Esophagus squamous epithelium (tissue), 5 donors: Measurements from ENCODE around the gene BIRC6. TPM values are rescaled to one million over a fixed set of nuclear protein-coding genes. Genes with fewer than 3 reads are reported as not detected.
"Not testable (repeated sequence)": the region's sequence is repeated elsewhere in the genome, so short reads cannot be mapped to it uniquely, and the experiment has no call there.

Source experiments
- DNase-seq: peaks from one replicate; lab custom pipeline; 2025; lab: John Stamatoyannopoulos, UW
- H3K27ac ChIP-seq, 4 donors: fragments of 200-600 bp; sonication (generic); one replicate each; pipeline ENCODE4 v1.5.1; 2016 to 2019; ENCODE audit warnings: mild to moderate bottlenecking in 1 of 4
- H3K27me3 ChIP-seq, 4 donors: fragments of 200-600 bp; sonication (generic); 1 replicate in 3 of 4; 2 replicates in 1 of 4; pipeline versions ENCODE4 v1.5.1 to v1.6.0; 2017 to 2021; ENCODE audit warnings: antibody characterized with exemption in 1 of 4
- H3K36me3 ChIP-seq, 3 donors: fragments of 200-600 bp; sonication (generic); one replicate each; pipeline ENCODE4 v1.5.1; 2016 to 2019
- H3K4me1 ChIP-seq, 3 donors: fragments of 200-600 bp; sonication (generic); one replicate each; pipeline ENCODE4 v1.5.1; 2017 to 2019
- H3K4me3 ChIP-seq, 4 donors: fragments of 200-600 bp; sonication (generic); 1 replicate in 3 of 4; 2 replicates in 1 of 4; pipeline ENCODE4 v1.5.1; 2016 to 2019; ENCODE audit warnings: mild to moderate bottlenecking in 2 of 4, moderate library complexity in 1 of 4
- H3K9me3 ChIP-seq, 3 donors: fragments of 200-600 bp; sonication (generic); one replicate each; pipeline ENCODE4 v1.5.1; 2016 to 2019
- POLR2A ChIP-seq, 4 donors: fragments of 450-650 bp; IDR thresholded peaks; one replicate each; pipeline ENCODE4 v1.6.1; 2017; ENCODE audit warnings: antibody characterized with exemption in 4 of 4, mild to moderate bottlenecking in 4 of 4, moderate library complexity in 3 of 4
- WGBS, 2 donors: methylation state at CpG; one replicate each; pipeline ENCODE4 v1.1.5; 2018; 5-methylcytosine and 5-hydroxymethylcytosine counted together
- intact Hi-C: fragments of 100-400 bp; cut with DNase I; formaldehyde crosslinking; loops from one replicate; pipeline ENCODE4 v1.15.0; 2022
- total RNA-seq, 4 donors: library from RNA; depleted of rRNA; stranded (reverse); fragments of >200 nt; gene quantifications; one replicate each; pipeline ENCODE4 v1.1.0, GENCODE V29; 2016
- TF ChIP-seq, protein P1 (sequence below), 6 experiments: fragments of 450-650 bp in 4 of 6; fragments of 200-600 bp in 2 of 6; sonication (generic) in 2 of 6; IDR thresholded peaks; one replicate each; pipeline ENCODE4 v1.5.1; 2016 to 2019; ENCODE audit warnings: antibody characterized with exemption in 6 of 6, mild to moderate bottlenecking in 4 of 6, moderate library complexity in 4 of 6
- donor health status: DM: yes; HTN: yes; CAD: no.

Gene BIRC6
- total RNA-seq, 4 donors from 2014 or later, result 56.7 to 120 (median 76.6) TPM

DNA sequence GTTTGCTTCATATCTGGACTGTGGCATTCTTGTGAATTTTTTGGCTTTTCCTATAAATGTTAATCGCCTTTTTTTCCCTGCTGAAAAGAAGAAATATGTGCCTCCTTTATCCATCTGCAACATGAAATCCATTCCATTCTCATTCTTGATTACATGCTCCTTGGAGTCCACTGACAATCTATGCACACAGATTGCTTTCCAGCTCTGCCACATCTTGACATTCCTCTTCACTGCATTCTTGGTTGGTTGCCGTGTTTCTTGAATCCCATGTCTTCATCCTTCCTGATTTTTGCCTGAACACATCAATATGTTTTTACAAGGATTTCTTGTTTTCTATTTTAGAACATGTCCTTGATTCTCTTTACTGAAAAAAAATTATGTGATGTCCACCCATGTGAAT, 26.7 kb upstream of the BIRC6 start:
- no peak for TF ChIP-seq POLR2A (IDR thresholded peaks at IDR 0.05)
- TF ChIP-seq, protein P1, sequence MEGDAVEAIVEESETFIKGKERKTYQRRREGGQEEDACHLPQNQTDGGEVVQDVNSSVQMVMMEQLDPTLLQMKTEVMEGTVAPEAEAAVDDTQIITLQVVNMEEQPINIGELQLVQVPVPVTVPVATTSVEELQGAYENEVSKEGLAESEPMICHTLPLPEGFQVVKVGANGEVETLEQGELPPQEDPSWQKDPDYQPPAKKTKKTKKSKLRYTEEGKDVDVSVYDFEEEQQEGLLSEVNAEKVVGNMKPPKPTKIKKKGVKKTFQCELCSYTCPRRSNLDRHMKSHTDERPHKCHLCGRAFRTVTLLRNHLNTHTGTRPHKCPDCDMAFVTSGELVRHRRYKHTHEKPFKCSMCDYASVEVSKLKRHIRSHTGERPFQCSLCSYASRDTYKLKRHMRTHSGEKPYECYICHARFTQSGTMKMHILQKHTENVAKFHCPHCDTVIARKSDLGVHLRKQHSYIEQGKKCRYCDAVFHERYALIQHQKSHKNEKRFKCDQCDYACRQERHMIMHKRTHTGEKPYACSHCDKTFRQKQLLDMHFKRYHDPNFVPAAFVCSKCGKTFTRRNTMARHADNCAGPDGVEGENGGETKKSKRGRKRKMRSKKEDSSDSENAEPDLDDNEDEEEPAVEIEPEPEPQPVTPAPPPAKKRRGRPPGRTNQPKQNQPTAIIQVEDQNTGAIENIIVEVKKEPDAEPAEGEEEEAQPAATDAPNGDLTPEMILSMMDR (IDR thresholded peaks at IDR 0.05), result no peak
- no peaks in the 10 kb centered on the region for H3K9me3 ChIP-seq
- H3K27me3 ChIP-seq, result no peaks in the 10 kb centered on the region
- no peak overlapping the region for H3K4me3 ChIP-seq
- WGBS, 2 donors, result 87 to 90% methylated on average over 2 of the region's 2 CpGs
- H3K27ac ChIP-seq, result no peak overlapping the region
- no peaks in the 10 kb centered on the region for H3K4me1 ChIP-seq
- DNase-seq, result no peak
- H3K36me3 ChIP-seq, result no peaks in the 10 kb centered on the region
- intact Hi-C loops, result no loop called here

DNA sequence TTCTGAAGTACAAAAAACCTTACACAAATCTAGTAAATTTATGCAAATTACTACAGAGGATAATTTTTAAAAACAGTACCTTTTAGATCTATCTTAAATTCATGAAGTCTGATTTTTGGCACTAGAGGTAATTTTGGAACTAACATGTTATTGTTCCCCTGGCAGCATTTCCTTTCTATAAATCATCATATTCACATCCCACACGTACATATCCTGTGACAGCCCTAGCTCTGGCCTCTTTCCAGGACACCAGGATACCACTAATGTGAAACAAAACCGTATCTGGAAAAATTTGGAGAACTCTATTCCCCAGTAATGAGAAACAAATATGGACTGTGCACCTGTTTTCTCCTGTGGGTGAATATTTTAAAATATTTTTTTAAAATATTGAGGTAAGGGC, 14.0 kb upstream of the BIRC6 start:
- intact Hi-C loops, result no loop called here
- Histone ChIP-seq H3K4me1 (no peaks in the 10 kb centered on the region), H3K27ac (no peak overlapping the region), H3K27me3 (no peaks in the 10 kb centered on the region), H3K36me3 (no peaks in the 10 kb centered on the region), H3K4me3 (peak overlapping the region in 2 of 4 donors; percentile 18 to 20), H3K9me3 (no peaks in the 10 kb centered on the region)
- TF ChIP-seq POLR2A (IDR thresholded peaks at IDR 0.05), result no peak
- TF ChIP-seq, protein P1 (IDR thresholded peaks at IDR 0.05), result no peak
- WGBS, 2 donors, result 31 to 48% methylated on average over 2 of the region's 2 CpGs
- no peak for DNase-seq

DNA sequence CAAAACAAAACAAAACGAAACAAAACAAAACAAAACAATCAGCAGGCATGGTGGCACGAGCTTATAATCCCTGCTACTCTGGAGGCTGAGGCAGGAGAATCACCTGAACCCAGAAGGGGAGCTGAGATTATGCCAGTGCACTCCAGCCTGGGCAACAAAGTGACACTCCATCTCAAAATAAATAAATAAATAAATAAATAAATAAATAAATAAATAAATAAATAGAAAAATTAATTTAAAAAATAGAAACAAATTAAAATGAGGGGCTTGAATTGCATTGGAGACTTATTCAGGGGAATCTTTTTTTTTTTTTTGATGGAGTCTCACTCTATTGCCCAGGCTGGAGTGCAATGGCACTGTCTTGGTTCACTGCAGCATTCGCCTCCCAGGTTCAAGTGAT, 6.0 kb upstream of the BIRC6 start:
- H3K4me1 ChIP-seq, H3K36me3 ChIP-seq, H3K4me3 ChIP-seq, H3K27me3 ChIP-seq, H3K9me3 ChIP-seq, intact Hi-C loops, DNase-seq, H3K27ac ChIP-seq: not testable (repeated sequence)
- 87 to 100% methylated on average over 2 to 3 of the region's 3 CpGs for WGBS, 2 donors

DNA sequence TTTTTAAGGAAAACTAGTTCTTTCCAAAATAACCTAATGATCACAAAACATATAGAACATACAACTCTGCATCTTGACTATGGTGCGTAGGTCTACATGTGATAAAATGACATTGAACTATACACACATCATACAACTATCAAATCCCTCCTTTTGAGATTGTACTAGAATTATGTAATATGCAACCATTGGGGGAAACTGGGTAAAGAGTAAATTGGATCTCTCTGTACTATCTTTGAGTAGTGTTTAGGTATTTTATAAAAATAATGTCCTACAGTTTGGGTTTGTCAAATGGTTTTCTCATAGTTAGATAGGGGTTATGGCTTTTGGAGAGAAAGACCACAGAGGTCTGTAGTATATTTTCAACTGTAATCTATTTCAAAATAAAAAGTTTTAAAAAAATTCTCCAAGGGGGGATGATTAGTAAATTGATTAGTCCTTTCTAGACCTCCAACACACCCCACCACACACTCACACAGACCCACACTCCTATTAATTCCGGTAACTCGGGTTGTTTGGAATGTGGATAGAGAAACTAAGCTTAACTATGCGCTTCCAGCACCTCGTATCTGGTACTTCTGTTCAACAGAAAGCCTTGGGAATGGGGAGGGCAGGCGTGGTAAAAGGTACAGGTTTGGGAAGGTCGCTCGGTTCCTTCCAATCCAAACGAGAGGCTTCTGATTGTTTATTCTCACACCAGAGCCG, 695 bp upstream of the BIRC6 start:
- H3K36me3 ChIP-seq, result no peaks in the 10 kb centered on the region
- no peaks in the 10 kb centered on the region for H3K27me3 ChIP-seq
- H3K27ac ChIP-seq, result peak overlapping the region; percentile 95 to 98 (median 96)
- no peak for DNase-seq
- WGBS, 2 donors, result 9 to 18% methylated on average over 6 to 10 of the region's 10 CpGs
- H3K4me3 ChIP-seq, result peak overlapping the region; percentile 80 to 99 (median 96)
- no peaks in the 10 kb centered on the region for H3K9me3 ChIP-seq
- H3K4me1 ChIP-seq, result peaks cover 7 to 37% (median 19%) of the 10 kb centered on the region in 3 donors
- intact Hi-C loops, result no loop called here
- TF ChIP-seq POLR2A (IDR thresholded peaks at IDR 0.05), result no peak
- TF ChIP-seq, protein P1 (IDR thresholded peaks at IDR 0.05), result no peak

DNA sequence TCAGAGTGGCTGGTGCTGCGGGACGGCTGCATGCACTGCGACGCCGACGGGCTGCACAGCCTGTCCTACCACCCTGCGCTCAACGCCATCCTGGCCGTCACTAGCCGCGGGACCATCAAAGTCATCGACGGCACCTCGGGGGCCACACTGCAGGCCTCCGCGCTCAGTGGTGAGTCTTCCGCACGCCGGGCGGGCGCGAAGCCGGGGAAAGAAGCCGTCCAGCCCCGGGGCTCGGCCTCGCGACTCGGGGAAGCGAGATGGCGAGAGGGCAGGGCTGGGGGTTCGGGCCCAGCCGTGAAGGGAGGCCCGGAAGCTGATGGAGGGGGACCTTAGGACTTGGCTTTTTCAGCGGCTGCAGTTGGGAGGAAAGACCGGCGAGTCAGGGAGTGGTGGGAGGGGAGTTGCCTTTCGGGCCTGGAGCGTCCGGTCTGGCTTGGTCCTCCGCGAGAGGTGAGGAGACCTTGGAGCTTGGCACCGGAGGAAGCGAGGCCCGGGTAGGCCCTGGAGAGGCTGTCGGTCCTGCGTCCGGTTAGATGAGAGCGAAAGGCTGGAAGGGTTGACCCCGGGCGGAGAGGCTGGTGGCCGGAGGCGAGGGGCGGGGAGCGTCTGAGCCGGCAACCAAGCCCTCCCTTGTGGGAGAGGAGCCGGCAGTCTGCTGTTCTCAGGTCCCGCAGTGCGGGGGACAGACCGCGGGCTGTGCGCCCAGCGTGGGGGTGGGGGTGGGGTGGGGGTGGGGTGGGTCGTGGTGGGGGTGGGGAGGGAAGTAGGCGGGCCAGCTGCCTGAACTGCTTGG, 691 bp downstream of the BIRC6 start:
- intact Hi-C loops, result no loop called here
- H3K27me3 ChIP-seq, result no peaks in the 10 kb centered on the region
- H3K4me3 ChIP-seq, result peak overlapping the region; percentile 80 to 99 (median 96)
- no peak for DNase-seq
- H3K4me1 ChIP-seq, result peaks cover 7 to 46% (median 19%) of the 10 kb centered on the region in 3 donors
- H3K36me3 ChIP-seq, result no peaks in the 10 kb centered on the region
- 0 to 1% methylated on average over 1 to 10 of the region's 65 CpGs for WGBS, 2 donors
- TF ChIP-seq, protein P1 (IDR thresholded peaks at IDR 0.05), result no peak
- TF ChIP-seq POLR2A (IDR thresholded peaks at IDR 0.05), result no peak
- H3K9me3 ChIP-seq, result no peaks in the 10 kb centered on the region
- peak overlapping the region; percentile 95 to 98 (median 96) for H3K27ac ChIP-seq
